Muscle layer of duodenum (tissue), 2 donors: ENCODE results near the gene PADI2.

ENCODE experiments used
- H3K27ac ChIP-seq: one replicate; pipeline ENCODE4 v1.7.0; 2013; ENCODE audit warnings: mild to moderate bottlenecking, low read length
- H3K27me3 ChIP-seq: one replicate; pipeline ENCODE4 v1.7.0; 2013; ENCODE audit warnings: low read depth, mild to moderate bottlenecking, control low read depth, low read length
- H3K36me3 ChIP-seq, 2 donors: one replicate each; pipeline ENCODE4 v1.7.0; 2013; ENCODE audit warnings: low read length in 2 of 2, control low read depth in 1 of 2, mild to moderate bottlenecking in 1 of 2; ENCODE audit not compliant: insufficient read depth in 2 of 2, control insufficient read depth in 1 of 2
- H3K4me1 ChIP-seq, 2 donors: one replicate each; pipeline ENCODE4 v1.7.0; 2013; ENCODE audit warnings: low read length in 2 of 2, mild to moderate bottlenecking in 2 of 2, control low read depth in 1 of 2, moderate library complexity in 1 of 2; ENCODE audit not compliant: insufficient read depth in 2 of 2, control insufficient read depth in 1 of 2
- H3K4me3 ChIP-seq, 2 donors: one replicate each; pipeline ENCODE4 v1.7.0; 2013; ENCODE audit warnings: low read length in 2 of 2, low read depth in 1 of 2, mild to moderate bottlenecking in 1 of 2
- H3K9me3 ChIP-seq, 2 donors: one replicate each; pipeline ENCODE4 v1.7.0; 2013; ENCODE audit warnings: low read length in 2 of 2, control low read depth in 1 of 2, mild to moderate bottlenecking in 1 of 2; ENCODE audit not compliant: control insufficient read depth in 1 of 2
- donor health status: healthy.

The PADI2 gene

DNA sequence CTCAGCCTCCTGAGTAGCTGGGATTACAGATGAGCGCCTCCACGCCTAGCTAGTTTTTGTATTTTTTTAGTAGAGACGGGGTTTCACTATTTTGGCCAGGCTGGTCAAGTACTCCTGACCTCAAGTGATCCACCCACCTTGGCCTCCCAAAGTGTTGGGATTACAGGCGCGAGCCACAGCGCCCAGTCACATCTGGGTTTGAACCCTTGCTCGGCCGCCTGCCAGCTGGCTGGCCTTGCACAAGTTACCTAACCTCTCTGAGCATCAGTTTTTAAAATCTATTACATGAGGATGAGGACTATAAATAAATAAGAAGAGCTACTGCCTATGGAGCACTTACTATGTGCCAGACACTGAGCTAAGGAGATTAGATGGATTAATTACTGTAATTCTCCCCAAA is 17.7 kb upstream of the PADI2 start:
- H3K27ac ChIP-seq: no peak overlapping the region
- no peaks in the 10 kb centered on the region for H3K4me1 ChIP-seq
- H3K4me3 ChIP-seq: no peak overlapping the region
- H3K27me3 ChIP-seq: peaks cover 5% of the 10 kb centered on the region
- no peaks in the 10 kb centered on the region for H3K36me3 ChIP-seq
- H3K9me3 ChIP-seq: no peaks in the 10 kb centered on the region

DNA sequence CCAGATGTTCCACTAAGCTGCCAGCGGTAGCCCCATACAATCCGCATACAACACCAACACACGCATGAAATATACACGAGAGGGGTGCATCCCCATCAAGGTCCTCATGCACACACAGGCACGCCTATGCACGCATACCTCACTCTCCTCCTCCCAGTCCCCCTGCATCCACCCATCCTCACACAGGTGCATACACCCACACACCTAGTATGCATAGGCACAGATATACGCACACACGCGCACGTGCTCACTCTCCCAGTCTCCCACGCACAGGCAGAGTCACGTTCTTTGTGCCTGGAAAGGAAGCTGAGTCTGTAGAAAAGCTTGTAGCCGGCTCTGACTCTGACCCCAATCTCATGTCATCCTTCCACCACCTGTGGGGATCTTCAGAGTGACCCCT is 16.9 kb upstream of the PADI2 start:
- H3K27ac ChIP-seq: no peak overlapping the region
- no peaks in the 10 kb centered on the region for H3K9me3 ChIP-seq
- H3K36me3 ChIP-seq: no peaks in the 10 kb centered on the region
- no peaks in the 10 kb centered on the region for H3K4me1 ChIP-seq
- no peak overlapping the region for H3K4me3 ChIP-seq
- peaks cover 5% of the 10 kb centered on the region for H3K27me3 ChIP-seq

DNA sequence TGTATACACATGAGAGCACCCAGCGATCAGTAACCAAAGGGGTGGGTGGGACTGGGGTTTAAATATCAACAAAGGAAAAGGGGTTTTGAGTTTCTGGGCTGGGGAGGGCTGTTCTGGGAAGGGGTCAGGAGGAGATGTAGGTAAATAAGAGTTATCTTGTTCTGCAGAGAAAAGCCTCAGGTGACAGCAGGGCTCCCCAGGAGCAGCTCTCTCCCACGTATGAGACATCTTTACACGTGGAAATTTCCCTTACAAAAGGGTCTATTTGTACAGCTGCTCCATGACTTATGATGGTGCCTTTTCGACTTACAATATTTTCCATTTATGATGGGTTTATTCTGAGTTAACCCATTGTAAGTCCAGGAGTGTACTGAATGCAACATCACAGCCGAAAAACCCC is 16.3 kb upstream of the PADI2 start:
- H3K36me3 ChIP-seq: no peaks in the 10 kb centered on the region
- no peak overlapping the region for H3K4me3 ChIP-seq
- peaks cover 5% of the 10 kb centered on the region for H3K27me3 ChIP-seq
- H3K4me1 ChIP-seq: no peaks in the 10 kb centered on the region
- no peaks in the 10 kb centered on the region for H3K9me3 ChIP-seq
- no peak overlapping the region for H3K27ac ChIP-seq

- Histone ChIP-seq H3K4me3 (no peak overlapping the region), H3K27ac (no peak overlapping the region), H3K4me1 (no peaks in the 10 kb centered on the region), H3K36me3 (no peaks in the 10 kb centered on the region), H3K9me3 (no peaks in the 10 kb centered on the region), H3K27me3 (peaks cover 5% of the 10 kb centered on the region)
Measured at GRCh38 chr1:17134724-17135123, 15.5 kb upstream of the PADI2 start.

GRCh38 chr1:17134034-17134433 is 14.8 kb upstream of the PADI2 start:
- Histone ChIP-seq H3K4me1 (no peaks in the 10 kb centered on the region), H3K4me3 (no peak overlapping the region), H3K36me3 (no peaks in the 10 kb centered on the region), H3K9me3 (no peaks in the 10 kb centered on the region), H3K27ac (no peak overlapping the region), H3K27me3 (peaks cover 5% of the 10 kb centered on the region)

DNA sequence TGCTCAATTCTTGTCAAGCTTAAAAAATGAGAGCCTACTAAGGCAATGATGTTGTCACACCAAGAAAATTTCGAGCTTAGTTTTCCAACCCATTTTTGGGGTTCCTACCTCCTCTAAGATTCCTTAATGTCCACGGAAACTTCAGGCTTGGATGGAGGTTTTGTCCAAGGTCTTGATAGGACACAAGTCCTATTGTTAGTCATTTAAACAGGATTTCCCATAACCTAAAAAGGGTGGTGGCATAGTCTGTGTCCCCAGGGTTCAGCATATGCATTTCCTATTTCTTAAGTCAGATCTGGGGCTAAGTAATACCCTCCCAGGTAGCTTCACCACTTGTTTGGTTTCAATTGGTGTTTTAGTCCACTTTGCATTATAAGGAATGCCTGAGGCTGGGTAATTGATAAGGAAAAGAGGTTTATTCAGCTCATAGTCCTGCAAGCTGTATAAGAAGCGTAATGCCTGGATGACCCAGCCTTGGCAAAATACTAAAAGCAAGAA is 10.9 kb upstream of the PADI2 start:
- H3K4me1 ChIP-seq: no peaks in the 10 kb centered on the region
- H3K36me3 ChIP-seq: no peaks in the 10 kb centered on the region
- H3K9me3 ChIP-seq: no peaks in the 10 kb centered on the region
- no peak overlapping the region for H3K27ac ChIP-seq
- no peaks in the 10 kb centered on the region for H3K27me3 ChIP-seq
- H3K4me3 ChIP-seq: no peak overlapping the region

DNA sequence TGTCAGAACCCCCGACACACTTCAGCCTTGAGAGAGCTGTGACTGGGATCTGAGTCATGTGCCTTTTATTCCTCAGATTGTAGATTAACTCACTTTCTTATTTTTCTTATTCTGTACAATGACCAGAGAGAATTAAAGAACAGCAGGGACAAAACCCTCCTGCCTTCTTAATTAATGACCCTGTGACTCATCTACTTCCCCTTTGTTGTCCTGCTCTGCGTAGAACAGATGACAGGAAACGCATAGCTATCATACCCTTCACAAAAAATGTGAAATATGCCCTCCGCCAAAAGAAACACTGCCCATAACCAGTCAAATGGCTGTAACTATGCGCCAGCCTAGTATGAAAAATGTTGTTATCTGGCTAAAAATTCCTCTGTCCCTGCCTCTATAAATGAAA is 9.1 kb upstream of the PADI2 start:
- H3K36me3 ChIP-seq: no peaks in the 10 kb centered on the region
- H3K4me1 ChIP-seq: no peaks in the 10 kb centered on the region
- no peaks in the 10 kb centered on the region for H3K27me3 ChIP-seq
- H3K27ac ChIP-seq: no peak overlapping the region
- H3K4me3 ChIP-seq: no peak overlapping the region
- no peaks in the 10 kb centered on the region for H3K9me3 ChIP-seq

GRCh38 chr1:17125756-17126237 is 6.5 kb upstream of the PADI2 start:
- Histone ChIP-seq H3K27ac (no peak overlapping the region), H3K4me1 (peaks cover 0 to 8% of the 10 kb centered on the region in 2 donors), H3K4me3 (no peak overlapping the region), H3K27me3 (no peaks in the 10 kb centered on the region), H3K36me3 (no peaks in the 10 kb centered on the region), H3K9me3 (no peaks in the 10 kb centered on the region)

DNA sequence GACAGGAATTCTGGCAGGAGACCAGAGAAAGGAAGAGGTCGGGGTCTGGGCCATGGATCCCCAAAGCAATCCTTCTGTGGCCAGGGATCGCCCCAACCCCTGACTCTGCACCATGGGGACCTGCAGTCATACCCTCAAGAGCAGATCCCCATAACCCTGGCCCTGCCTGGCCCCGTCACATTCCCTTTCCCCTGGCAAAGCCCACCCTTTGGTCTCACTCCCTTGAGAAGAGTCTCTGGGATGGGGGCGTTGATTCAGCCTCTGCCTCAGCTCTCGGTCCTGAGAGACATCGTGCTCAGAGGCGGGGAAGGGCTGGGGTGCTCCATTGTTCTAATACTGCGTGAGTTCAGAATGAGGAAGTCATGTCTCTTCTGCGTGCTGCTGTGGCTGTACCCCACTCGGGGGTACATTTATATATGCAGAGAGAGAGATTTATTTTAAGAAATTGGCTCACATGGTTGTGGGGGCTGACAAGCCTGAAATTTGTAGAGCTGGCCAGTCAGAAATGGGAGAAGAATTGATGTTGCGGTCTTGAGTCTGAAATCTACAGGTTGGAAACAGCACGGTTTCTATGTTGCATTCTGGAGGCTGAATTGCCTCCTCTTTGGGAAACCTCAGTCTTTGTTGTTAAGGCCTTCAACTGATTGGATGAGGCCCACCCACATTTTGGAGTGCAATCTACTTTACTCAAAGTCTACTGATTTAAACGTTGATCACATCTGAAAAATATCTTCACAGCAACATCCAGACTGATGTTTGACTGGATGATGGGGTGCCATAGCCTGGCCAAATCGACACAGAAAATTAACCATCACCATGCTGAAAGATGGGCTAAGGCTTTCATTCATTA is 4.2 kb upstream of the PADI2 start:
- Histone ChIP-seq H3K4me3 (no peak overlapping the region), H3K4me1 (peaks cover 0 to 19% of the 10 kb centered on the region in 2 donors), H3K27me3 (peaks cover 7% of the 10 kb centered on the region), H3K9me3 (no peaks in the 10 kb centered on the region), H3K36me3 (no peaks in the 10 kb centered on the region), H3K27ac (no peak overlapping the region)

DNA sequence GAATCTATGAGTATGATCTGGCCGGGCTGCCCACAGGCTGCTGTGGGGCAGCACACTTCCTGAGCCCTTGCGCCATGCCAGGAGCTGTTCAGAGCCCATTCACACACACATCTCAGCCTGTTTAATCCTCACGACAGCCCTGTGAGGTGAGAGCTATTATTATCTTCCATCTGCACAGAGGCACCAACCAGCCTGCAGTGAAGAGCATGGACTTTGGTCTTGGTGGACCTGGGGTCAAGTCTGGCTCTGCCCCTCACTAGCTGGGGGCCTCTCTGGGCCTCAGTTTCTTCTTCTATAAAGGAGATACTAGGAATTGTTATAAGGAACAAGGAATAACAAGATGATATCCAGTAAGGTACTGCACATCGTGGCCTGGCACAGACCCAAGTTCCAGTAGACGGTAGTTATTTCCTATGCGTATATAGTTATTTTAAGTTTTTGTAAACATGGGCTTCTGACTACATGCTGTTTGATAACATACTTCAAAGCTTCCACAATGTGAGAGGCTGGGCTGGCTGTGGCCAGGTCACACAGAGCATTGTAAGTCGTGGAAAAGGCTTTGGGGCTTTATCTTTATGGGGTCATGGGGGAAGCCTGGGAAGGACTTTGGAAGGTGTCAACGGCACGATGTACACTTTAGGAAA is 3.4 kb upstream of the PADI2 start:
- no peaks in the 10 kb centered on the region for H3K36me3 ChIP-seq
- H3K27me3 ChIP-seq: peaks cover 15% of the 10 kb centered on the region
- no peaks in the 10 kb centered on the region for H3K9me3 ChIP-seq
- H3K4me3 ChIP-seq: no peak overlapping the region
- peaks cover 0 to 22% of the 10 kb centered on the region in 2 donors for H3K4me1 ChIP-seq
- no peak overlapping the region for H3K27ac ChIP-seq

GRCh38 chr1:17121881-17122280 is 2.6 kb upstream of the PADI2 start:
- Histone ChIP-seq H3K36me3 (no peaks in the 10 kb centered on the region), H3K4me3 (no peak overlapping the region), H3K27ac (no peak overlapping the region), H3K9me3 (no peaks in the 10 kb centered on the region), H3K27me3 (peaks cover 19% of the 10 kb centered on the region), H3K4me1 (peaks cover 0 to 22% of the 10 kb centered on the region in 2 donors)
